ENCODE data around the gene OR51B4. TPM values are rescaled to one million over a fixed set of nuclear protein-coding genes. Genes with fewer than 3 reads are reported as not detected.
A peak's percentile ranks its signal among the peaks of the same experiment; 100 is the strongest.

Gene OR51B4
- total RNA-seq, 4 donors from 2014 or later = not detected

- Histone ChIP-seq H3K36me3 (no peaks in the 10 kb centered on the region), H3K4me3 (replicated peaks in 1 of 3) (no peak overlapping the region), H3K9me3 (no peaks in the 10 kb centered on the region), H3K4me1 (no peaks in the 10 kb centered on the region), H3K27ac (no peak overlapping the region), H3K27me3 (no peaks in the 10 kb centered on the region)
- DNase-seq = no peak
- intact Hi-C loops (cut with DNase I) = no loop called here
- TF ChIP-seq CTCF (IDR thresholded peaks at IDR 0.05) (no peak), POLR2A (IDR thresholded peaks at IDR 0.05) (no peak)
- 64 to 71% methylated on average over 1 of the region's 1 CpG for WGBS, 2 donors
Observed at GRCh38 chr11:5283882-5284281, 17.9 kb downstream of the OR51B4 start.

- Histone ChIP-seq H3K36me3 (no peaks in the 10 kb centered on the region), H3K4me3 (replicated peaks in 1 of 3) (no peak overlapping the region), H3K27ac (no peak overlapping the region), H3K27me3 (no peaks in the 10 kb centered on the region), H3K4me1 (no peaks in the 10 kb centered on the region), H3K9me3 (no peaks in the 10 kb centered on the region)
- intact Hi-C loops (cut with DNase I) = no loop called here
- WGBS, 2 donors = 79 to 88% methylated on average over 3 of the region's 3 CpGs
- no peak for DNase-seq
- TF ChIP-seq POLR2A (IDR thresholded peaks at IDR 0.05) = no peak
- TF ChIP-seq CTCF (IDR thresholded peaks at IDR 0.05) = no peak
Observed at GRCh38 chr11:5283086-5283485, 18.7 kb downstream of the OR51B4 start.

GRCh38 chr11:5282628-5283027 lies 19.1 kb downstream of the OR51B4 start:
- H3K4me1 ChIP-seq = no peaks in the 10 kb centered on the region
- TF ChIP-seq POLR2A (IDR thresholded peaks at IDR 0.05) (no peak), CTCF (IDR thresholded peaks at IDR 0.05) (no peak)
- intact Hi-C loops (cut with DNase I) = no loop called here
- H3K36me3 ChIP-seq = no peaks in the 10 kb centered on the region
- H3K27ac ChIP-seq = no peak overlapping the region
- DNase-seq = no peak
- no peaks in the 10 kb centered on the region for H3K27me3 ChIP-seq
- no peaks in the 10 kb centered on the region for H3K9me3 ChIP-seq
- WGBS, 2 donors = 90 to 98% methylated on average over 2 of the region's 2 CpGs
- no peak overlapping the region for H3K4me3 ChIP-seq (replicated peaks in 1 of 3)

GRCh38 chr11:5281596-5281995 lies 20.1 kb downstream of the OR51B4 start:
- TF ChIP-seq CTCF (IDR thresholded peaks at IDR 0.05) = no peak
- TF ChIP-seq POLR2A (IDR thresholded peaks at IDR 0.05) = no peak

GRCh38 chr11:5280582-5281102 lies 21.1 kb downstream of the OR51B4 start:
- H3K36me3 ChIP-seq = no peaks in the 10 kb centered on the region
- WGBS, 2 donors = 62 to 66% methylated on average over 3 of the region's 3 CpGs
- DNase-seq = peak; percentile 4 to 9
- no peaks in the 10 kb centered on the region for H3K27me3 ChIP-seq
- H3K4me3 ChIP-seq (replicated peaks in 1 of 3) = no peak overlapping the region
- H3K27ac ChIP-seq = no peak overlapping the region
- TF ChIP-seq POLR2A (IDR thresholded peaks at IDR 0.05) (no peak), CTCF (IDR thresholded peaks at IDR 0.05) (no peak)
- no peaks in the 10 kb centered on the region for H3K9me3 ChIP-seq
- no peaks in the 10 kb centered on the region for H3K4me1 ChIP-seq
- intact Hi-C loops (cut with DNase I) = no loop called here

More at GRCh38 chr11:5281596-5281995, 20.1 kb downstream of the OR51B4 start:
- H3K9me3 ChIP-seq = no peaks in the 10 kb centered on the region
- DNase-seq = no peak
- no peaks in the 10 kb centered on the region for H3K36me3 ChIP-seq
- H3K27ac ChIP-seq = no peak overlapping the region
- H3K27me3 ChIP-seq = no peaks in the 10 kb centered on the region
- intact Hi-C loops (cut with DNase I) = no loop called here
- H3K4me3 ChIP-seq (replicated peaks in 1 of 3) = no peak overlapping the region
- H3K4me1 ChIP-seq = no peaks in the 10 kb centered on the region

Data from thyroid gland (tissue), 4 donors.